H1 (cell line): ENCODE results near the gene RABEP1. TPM values are rescaled to one million over a fixed set of nuclear protein-coding genes. Genes with fewer than 3 reads are reported as not detected.

Source experiments
- HDAC6 ChIP-seq: IDR thresholded peaks from one replicate; pipeline ENCODE4 v1.7.1; 2012; ENCODE audit warnings: low read depth, mild to moderate bottlenecking, inconsistent platforms, low read length, moderate library complexity
- JUN ChIP-seq: IDR thresholded peaks from 2 replicates; pipeline ENCODE4 v1.6.1; 2011; ENCODE audit warnings: low read depth, mild to moderate bottlenecking, improper control_type of control experiment, low read length
- SP2 ChIP-seq: IDR thresholded peaks from 2 replicates; pipeline ENCODE4 v1.6.1; 2012; ENCODE audit warnings: mild to moderate bottlenecking, low read length, inconsistent platforms
- TCF12 ChIP-seq: IDR thresholded peaks from 2 replicates; pipeline ENCODE4 v1.6.1; 2011; ENCODE audit warnings: low read depth, mild to moderate bottlenecking, low read length
- polyA plus RNA-seq, 7 experiments: library from polyadenylated mRNA; depleted of rRNA in 3 of 7; stranded (reverse) in 5 of 7; unstranded in 2 of 7; fragments of >200 nt in 5 of 7; fragments of 200-250 nt in 2 of 7; gene quantifications; 1 replicate in 5 of 7; 2 replicates in 1 of 7; 4 replicates in 1 of 7; pipeline versions ENCODE4 v1.2.1 to v1.2.3, GENCODE V29; 2011 to 2013; ENCODE audit warnings: missing spikeins in 2 of 7, mixed read lengths in 2 of 7
- total RNA-seq: library from RNA; stranded (reverse); fragmentation: NEBNext Ultra II Directional; extraction: Animal tissue kit (Norgen Biotek cat#: 25700); gene quantifications from 2 replicates; pipeline ENCODE4 v1.2.1, GENCODE V29; 2021
- TF ChIP-seq, protein P1 (sequence below): fragments of 300-600 bp; sonication (generic); IDR thresholded peaks from 2 replicates; pipeline ENCODE4 v1.7.1; 2012; ENCODE audit warnings: low read length, moderate library complexity, mild to moderate bottlenecking, inconsistent platforms; ENCODE audit not compliant: insufficient replicate concordance

Gene RABEP1
- total and polyA plus RNA-seq, 2 of the 8 experiments (the other 6 are each of a cell fraction or from before 2014, with no cell fraction given), result 8.5 to 52.3 TPM

DNA sequence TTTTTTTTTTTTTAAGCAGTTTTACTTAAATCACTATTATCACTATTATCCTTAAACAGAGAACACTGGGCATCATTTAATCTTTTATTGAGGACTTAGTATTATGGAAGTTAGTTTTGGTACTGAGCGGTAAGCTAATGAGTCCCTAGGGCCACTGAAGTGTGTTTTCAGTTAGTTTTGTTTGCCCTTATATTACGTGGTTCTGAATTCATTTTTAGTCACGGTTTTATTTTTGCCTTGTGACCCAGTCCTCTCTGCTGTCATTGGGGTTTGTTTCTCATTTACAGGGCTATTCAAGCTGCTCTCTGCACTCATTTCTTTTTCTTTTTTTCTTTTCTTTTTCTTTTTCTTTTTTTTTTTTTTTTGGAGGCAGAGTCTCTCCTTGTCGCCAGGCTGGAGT lies 17.3 kb downstream of the RABEP1 start (continued):
- TF ChIP-seq, protein P1, sequence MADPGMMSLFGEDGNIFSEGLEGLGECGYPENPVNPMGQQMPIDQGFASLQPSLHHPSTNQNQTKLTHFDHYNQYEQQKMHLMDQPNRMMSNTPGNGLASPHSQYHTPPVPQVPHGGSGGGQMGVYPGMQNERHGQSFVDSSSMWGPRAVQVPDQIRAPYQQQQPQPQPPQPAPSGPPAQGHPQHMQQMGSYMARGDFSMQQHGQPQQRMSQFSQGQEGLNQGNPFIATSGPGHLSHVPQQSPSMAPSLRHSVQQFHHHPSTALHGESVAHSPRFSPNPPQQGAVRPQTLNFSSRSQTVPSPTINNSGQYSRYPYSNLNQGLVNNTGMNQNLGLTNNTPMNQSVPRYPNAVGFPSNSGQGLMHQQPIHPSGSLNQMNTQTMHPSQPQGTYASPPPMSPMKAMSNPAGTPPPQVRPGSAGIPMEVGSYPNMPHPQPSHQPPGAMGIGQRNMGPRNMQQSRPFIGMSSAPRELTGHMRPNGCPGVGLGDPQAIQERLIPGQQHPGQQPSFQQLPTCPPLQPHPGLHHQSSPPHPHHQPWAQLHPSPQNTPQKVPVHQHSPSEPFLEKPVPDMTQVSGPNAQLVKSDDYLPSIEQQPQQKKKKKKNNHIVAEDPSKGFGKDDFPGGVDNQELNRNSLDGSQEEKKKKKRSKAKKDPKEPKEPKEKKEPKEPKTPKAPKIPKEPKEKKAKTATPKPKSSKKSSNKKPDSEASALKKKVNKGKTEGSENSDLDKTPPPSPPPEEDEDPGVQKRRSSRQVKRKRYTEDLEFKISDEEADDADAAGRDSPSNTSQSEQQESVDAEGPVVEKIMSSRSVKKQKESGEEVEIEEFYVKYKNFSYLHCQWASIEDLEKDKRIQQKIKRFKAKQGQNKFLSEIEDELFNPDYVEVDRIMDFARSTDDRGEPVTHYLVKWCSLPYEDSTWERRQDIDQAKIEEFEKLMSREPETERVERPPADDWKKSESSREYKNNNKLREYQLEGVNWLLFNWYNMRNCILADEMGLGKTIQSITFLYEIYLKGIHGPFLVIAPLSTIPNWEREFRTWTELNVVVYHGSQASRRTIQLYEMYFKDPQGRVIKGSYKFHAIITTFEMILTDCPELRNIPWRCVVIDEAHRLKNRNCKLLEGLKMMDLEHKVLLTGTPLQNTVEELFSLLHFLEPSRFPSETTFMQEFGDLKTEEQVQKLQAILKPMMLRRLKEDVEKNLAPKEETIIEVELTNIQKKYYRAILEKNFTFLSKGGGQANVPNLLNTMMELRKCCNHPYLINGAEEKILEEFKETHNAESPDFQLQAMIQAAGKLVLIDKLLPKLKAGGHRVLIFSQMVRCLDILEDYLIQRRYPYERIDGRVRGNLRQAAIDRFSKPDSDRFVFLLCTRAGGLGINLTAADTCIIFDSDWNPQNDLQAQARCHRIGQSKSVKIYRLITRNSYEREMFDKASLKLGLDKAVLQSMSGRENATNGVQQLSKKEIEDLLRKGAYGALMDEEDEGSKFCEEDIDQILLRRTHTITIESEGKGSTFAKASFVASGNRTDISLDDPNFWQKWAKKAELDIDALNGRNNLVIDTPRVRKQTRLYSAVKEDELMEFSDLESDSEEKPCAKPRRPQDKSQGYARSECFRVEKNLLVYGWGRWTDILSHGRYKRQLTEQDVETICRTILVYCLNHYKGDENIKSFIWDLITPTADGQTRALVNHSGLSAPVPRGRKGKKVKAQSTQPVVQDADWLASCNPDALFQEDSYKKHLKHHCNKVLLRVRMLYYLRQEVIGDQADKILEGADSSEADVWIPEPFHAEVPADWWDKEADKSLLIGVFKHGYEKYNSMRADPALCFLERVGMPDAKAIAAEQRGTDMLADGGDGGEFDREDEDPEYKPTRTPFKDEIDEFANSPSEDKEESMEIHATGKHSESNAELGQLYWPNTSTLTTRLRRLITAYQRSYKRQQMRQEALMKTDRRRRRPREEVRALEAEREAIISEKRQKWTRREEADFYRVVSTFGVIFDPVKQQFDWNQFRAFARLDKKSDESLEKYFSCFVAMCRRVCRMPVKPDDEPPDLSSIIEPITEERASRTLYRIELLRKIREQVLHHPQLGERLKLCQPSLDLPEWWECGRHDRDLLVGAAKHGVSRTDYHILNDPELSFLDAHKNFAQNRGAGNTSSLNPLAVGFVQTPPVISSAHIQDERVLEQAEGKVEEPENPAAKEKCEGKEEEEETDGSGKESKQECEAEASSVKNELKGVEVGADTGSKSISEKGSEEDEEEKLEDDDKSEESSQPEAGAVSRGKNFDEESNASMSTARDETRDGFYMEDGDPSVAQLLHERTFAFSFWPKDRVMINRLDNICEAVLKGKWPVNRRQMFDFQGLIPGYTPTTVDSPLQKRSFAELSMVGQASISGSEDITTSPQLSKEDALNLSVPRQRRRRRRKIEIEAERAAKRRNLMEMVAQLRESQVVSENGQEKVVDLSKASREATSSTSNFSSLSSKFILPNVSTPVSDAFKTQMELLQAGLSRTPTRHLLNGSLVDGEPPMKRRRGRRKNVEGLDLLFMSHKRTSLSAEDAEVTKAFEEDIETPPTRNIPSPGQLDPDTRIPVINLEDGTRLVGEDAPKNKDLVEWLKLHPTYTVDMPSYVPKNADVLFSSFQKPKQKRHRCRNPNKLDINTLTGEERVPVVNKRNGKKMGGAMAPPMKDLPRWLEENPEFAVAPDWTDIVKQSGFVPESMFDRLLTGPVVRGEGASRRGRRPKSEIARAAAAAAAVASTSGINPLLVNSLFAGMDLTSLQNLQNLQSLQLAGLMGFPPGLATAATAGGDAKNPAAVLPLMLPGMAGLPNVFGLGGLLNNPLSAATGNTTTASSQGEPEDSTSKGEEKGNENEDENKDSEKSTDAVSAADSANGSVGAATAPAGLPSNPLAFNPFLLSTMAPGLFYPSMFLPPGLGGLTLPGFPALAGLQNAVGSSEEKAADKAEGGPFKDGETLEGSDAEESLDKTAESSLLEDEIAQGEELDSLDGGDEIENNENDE, result no peak
- no peak for TF ChIP-seq TCF12
- TF ChIP-seq SP2, result no peak
- no peak for TF ChIP-seq JUN
- TF ChIP-seq HDAC6, result no peak
